Neural progenitor cell (in vitro differentiated cells): ENCODE results near the gene ZPR1. TPM values are rescaled to one million over a fixed set of nuclear protein-coding genes. Genes with fewer than 3 reads are reported as not detected.

ENCODE experiments used
- DNase-seq: peaks from one replicate; pipeline ENCODE4 v3.0.0-alpha.2; 2016; ENCODE audit warnings: low spot score
- H2AFZ ChIP-seq: fragments of 200-600 bp; sonication (generic); replicated peaks from 2 replicates; pipeline ENCODE4 v1.6.1; 2016; ENCODE audit warnings: antibody characterized with exemption
- H3F3A ChIP-seq: fragments of 200-600 bp; sonication (generic); 2 replicates; pipeline ENCODE4 v1.6.1; 2016; ENCODE audit warnings: antibody characterized with exemption, low read depth
- H3K27ac ChIP-seq: fragments of 200-600 bp; sonication (generic); 2 replicates; pipeline ENCODE4 v1.5.1; 2016; ENCODE audit warnings: mild to moderate bottlenecking
- H3K27me3 ChIP-seq: fragments of 200-600 bp; sonication (generic); 2 replicates; pipeline ENCODE4 v1.6.1; 2016; ENCODE audit warnings: mild to moderate bottlenecking, moderate library complexity
- H3K36me3 ChIP-seq: fragments of 200-600 bp; sonication (generic); 2 replicates; pipeline ENCODE4 v1.5.1; 2016
- H3K4me1 ChIP-seq: fragments of 200-600 bp; sonication (generic); 2 replicates; pipeline ENCODE4 v1.6.1; 2016; ENCODE audit warnings: mixed run types
- H3K4me2 ChIP-seq: fragments of 200-600 bp; sonication (generic); 2 replicates; pipeline ENCODE4 v1.6.1; 2016
- H3K4me3 ChIP-seq: fragments of 200-600 bp; sonication (generic); 2 replicates; pipeline ENCODE4 v1.5.1; 2016
- H3K79me2 ChIP-seq: fragments of 200-600 bp; sonication (generic); 2 replicates; pipeline ENCODE4 v1.6.1; 2016; ENCODE audit warnings: low read depth
- H3K9ac ChIP-seq: fragments of 200-600 bp; sonication (generic); 2 replicates; pipeline ENCODE4 v1.6.1; 2016
- H3K9me3 ChIP-seq: fragments of 200-600 bp; sonication (generic); 2 replicates; pipeline ENCODE4 v1.5.1; 2016; ENCODE audit warnings: low read depth
- H4K20me1 ChIP-seq: fragments of 200-600 bp; sonication (generic); 2 replicates; pipeline ENCODE4 v1.6.1; 2016; ENCODE audit warnings: low read depth
- H3K27ac Mint-ChIP-seq: 3 replicates; pipeline ENCODE4 v1.8.0; 2021; ENCODE audit warnings: mixed read lengths
- H3K27me3 Mint-ChIP-seq: 2 replicates; pipeline ENCODE4 v1.8.0; 2022; ENCODE audit warnings: low read depth, mild to moderate bottlenecking, inconsistent platforms, moderate library complexity, mixed read lengths; ENCODE audit not compliant: insufficient read depth
- H3K36me3 Mint-ChIP-seq: 3 replicates; pipeline ENCODE4 v1.8.0; 2021; ENCODE audit warnings: mixed read lengths
- H3K4me1 Mint-ChIP-seq: 3 replicates; pipeline ENCODE4 v1.8.0; 2021; ENCODE audit warnings: mixed read lengths
- H3K4me3 Mint-ChIP-seq: 3 replicates; pipeline ENCODE4 v1.8.0; 2021; ENCODE audit warnings: mild to moderate bottlenecking, moderate library complexity, mixed read lengths
- H3K9me3 Mint-ChIP-seq: 3 replicates; pipeline ENCODE4 v1.8.0; 2020; ENCODE audit warnings: mixed read lengths
- CTCF ChIP-seq: fragments of 200-600 bp; sonication (generic); IDR thresholded peaks from 2 replicates; pipeline ENCODE4 v1.5.1; 2017; ENCODE audit warnings: antibody characterized with exemption, mild to moderate bottlenecking
- EZH2 ChIP-seq: fragments of 200-600 bp; sonication (generic); IDR thresholded peaks from 2 replicates; pipeline ENCODE4 v1.6.1; 2017; ENCODE audit warnings: antibody characterized with exemption, mild to moderate bottlenecking, moderate library complexity
- EZH2phosphoT487 ChIP-seq: fragments of 200-600 bp; sonication (generic); IDR thresholded peaks from 2 replicates; pipeline ENCODE4 v1.6.1; 2017; ENCODE audit warnings: antibody characterized with exemption
- total RNA-seq: library from RNA; depleted of rRNA; stranded (reverse); fragments of >200 nt; gene quantifications from 2 replicates; pipeline ENCODE4 v1.2.3, GENCODE V29; 2015; ENCODE audit warnings: low replicate concordance

Gene ZPR1
- total RNA-seq, 1 donor from 2014 or later, result 38.5 TPM

GRCh38 chr11:116725434-116726221, 62.2 kb downstream of the ZPR1 start:
- Mint-ChIP-seq H3K4me3 (no peak overlapping the region), H3K4me1 (peaks cover 22% of the 10 kb centered on the region), H3K9me3 (no peaks in the 10 kb centered on the region), H3K27me3 (peaks cover 10% of the 10 kb centered on the region), H3K36me3 (no peaks in the 10 kb centered on the region), H3K27ac (no peak overlapping the region)
- H3K27ac ChIP-seq, result peak overlapping the region; percentile 46
- no peaks in the 10 kb centered on the region for H3K36me3 ChIP-seq
- H4K20me1 ChIP-seq, result no peaks in the 10 kb centered on the region
- H3K79me2 ChIP-seq, result no peaks in the 10 kb centered on the region
- H3K4me3 ChIP-seq, result no peak overlapping the region
- H2AFZ ChIP-seq, result no peak overlapping the region
- H3K4me2 ChIP-seq, result peak overlapping the region; percentile 13
- no peak overlapping the region for H3K9ac ChIP-seq
- no peaks in the 10 kb centered on the region for H3K9me3 ChIP-seq
- H3F3A ChIP-seq, result peaks cover 4% of the 10 kb centered on the region
- peaks cover 40% of the 10 kb centered on the region for H3K4me1 ChIP-seq
- peak; percentile 28 for DNase-seq
- H3K27me3 ChIP-seq, result no peaks in the 10 kb centered on the region
- TF ChIP-seq CTCF (no peak), EZH2phosphoT487 (no peak), EZH2 (no peak)

- no peaks in the 10 kb centered on the region for H4K20me1 ChIP-seq
- no peak overlapping the region for H3K4me3 ChIP-seq
- no peak overlapping the region for H3K27ac ChIP-seq
- H3K36me3 Mint-ChIP-seq, result no peaks in the 10 kb centered on the region
- peak overlapping the region; percentile 57 for H3K27ac Mint-ChIP-seq
- peaks cover 35% of the 10 kb centered on the region for H3K4me1 ChIP-seq
- no peaks in the 10 kb centered on the region for H3K36me3 ChIP-seq
- no peak for DNase-seq
- H2AFZ ChIP-seq, result no peak overlapping the region
- no peaks in the 10 kb centered on the region for H3K79me2 ChIP-seq
- H3K9me3 ChIP-seq, result no peaks in the 10 kb centered on the region
- H3F3A ChIP-seq, result no peaks in the 10 kb centered on the region
- no peak overlapping the region for H3K9ac ChIP-seq
- H3K27me3 Mint-ChIP-seq, result peaks cover 8% of the 10 kb centered on the region
- no peaks in the 10 kb centered on the region for H3K9me3 Mint-ChIP-seq
- no peak overlapping the region for H3K4me3 Mint-ChIP-seq
- TF ChIP-seq CTCF, result no peak
- TF ChIP-seq EZH2, result no peak
- TF ChIP-seq EZH2phosphoT487, result no peak
- peaks cover 14% of the 10 kb centered on the region for H3K4me1 Mint-ChIP-seq
- H3K27me3 ChIP-seq, result no peaks in the 10 kb centered on the region
- H3K4me2 ChIP-seq, result no peak overlapping the region
These were observed 63.0 kb downstream of the ZPR1 start for GRCh38 chr11:116724813-116725212.

Other genes with a start within 250 kb of the ZPR1 start
- 31.5 and 33.8 TPM in 2 replicates for gene BUD13, start 15.0 kb downstream of the ZPR1 start, total RNA-seq
- gene APOA5, start 3.9 kb upstream of the ZPR1 start, total RNA-seq, result 0.25 TPM in 1 of 2 replicates, not detected in the other
- 0.12 and 0.56 TPM in 2 replicates for gene APOA4, start 35.3 kb upstream of the ZPR1 start, total RNA-seq
- not detected in 2 replicates for gene APOC3, start 41.9 kb upstream of the ZPR1 start, total RNA-seq
- gene APOA1, start 49.6 kb upstream of the ZPR1 start, total RNA-seq, result 0.84 and 2.7 TPM in 2 replicates